ENCODE measurements around the gene ERVMER34-1.

ERVMER34-1 gene

DNA sequence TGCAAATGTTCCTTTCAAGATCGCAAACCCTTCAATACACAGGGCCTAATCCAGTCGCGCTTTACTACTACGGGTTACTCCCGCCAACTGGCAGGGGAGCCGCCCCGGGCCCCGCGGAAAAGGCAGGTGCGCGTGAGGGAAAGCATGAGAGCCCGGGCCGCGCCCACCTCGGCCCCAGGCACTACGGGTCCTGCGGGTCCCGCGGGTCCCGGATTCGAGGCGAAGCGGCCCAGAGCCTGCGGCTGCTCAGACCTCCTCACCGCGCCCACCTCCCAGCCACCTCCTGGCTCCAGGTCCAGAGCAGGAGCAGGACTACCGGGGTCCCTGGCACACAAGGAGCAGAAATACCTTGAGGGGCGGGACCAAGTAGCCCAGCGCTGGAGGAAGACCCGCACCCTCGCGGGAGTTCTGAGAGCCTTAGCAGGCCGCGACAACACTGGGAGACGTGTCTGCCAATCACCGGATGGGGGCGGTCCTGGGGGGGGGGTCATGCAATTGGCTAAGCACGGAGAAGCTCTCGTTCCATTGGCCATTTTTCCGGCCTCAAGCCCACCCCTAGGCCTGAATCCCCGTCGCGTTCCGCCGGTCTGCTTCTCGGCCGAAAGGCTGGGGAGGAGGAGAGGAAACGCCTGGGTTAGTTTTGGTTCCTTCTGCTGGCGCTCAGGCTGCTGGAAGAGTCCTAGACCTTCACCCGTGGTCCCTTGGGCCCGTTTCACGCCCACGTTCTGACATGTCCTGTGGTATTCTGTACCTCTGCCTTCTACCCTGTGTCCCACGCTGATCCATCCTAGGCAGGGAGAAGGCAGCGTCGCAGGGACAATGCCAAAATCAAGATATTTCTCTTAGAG, 29.0 kb downstream of the ERVMER34-1 start:
- DNase-seq (ENCODE audit: low spot score) = peak; percentile 99

DNA sequence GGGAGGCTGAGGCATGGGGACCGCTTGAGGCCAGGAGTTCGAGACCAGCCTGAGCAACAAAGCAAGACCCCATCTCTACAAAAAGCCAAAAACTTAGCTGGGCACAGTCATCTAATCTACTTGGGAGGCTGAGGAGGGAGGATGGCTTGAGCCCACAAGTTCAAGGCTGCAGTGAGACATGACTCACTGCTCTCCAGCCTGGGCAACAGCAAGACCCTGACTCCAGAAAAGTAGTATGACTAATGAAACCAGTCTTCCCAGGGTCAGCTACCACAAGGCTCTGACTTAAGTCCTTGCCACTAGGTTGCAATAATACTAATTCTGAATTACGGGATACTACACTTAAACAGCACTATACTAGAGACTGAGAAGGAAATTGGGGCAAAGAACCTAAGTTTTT, 33.1 kb downstream of the ERVMER34-1 start:
- no peak for DNase-seq (ENCODE audit: low spot score)

DNA sequence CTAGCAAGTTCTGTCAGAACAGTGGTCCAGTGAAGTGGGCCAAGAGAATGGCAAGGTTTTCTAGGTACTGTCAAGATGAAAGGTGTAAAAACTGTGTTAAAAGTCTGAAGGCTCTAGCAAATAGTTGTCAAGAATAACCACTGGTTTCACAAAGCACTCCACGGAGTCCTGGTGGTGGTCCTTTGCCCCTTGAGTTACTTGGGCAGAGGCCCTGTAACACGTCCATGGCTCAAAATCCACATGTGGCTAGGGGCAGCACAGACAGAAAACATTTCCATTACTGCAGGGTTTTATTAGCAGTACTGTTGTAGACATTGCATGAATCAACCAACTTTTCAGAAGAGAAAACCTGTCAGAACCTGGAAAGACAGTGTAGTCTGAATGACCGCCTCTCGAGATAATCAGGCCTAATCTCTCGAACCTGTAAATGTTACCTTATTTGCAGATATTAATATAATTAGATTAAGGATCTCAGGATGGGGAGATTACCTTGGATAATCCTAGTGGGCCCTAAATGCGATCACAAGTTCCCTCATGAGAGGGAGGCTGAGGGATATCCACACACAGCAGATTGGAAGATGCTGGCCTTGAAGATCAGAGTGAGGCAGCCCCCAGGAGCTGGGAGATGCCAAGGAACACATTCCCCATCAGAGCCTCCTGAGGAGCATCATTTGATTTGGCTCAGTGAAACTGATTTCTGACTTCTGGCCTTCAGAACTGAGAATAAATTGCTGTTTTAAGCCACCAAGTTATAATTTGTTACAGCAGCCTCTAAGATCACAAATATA, 34.7 kb downstream of the ERVMER34-1 start:
- no peak for DNase-seq (ENCODE audit: low spot score)

GRCh38 chr4:52715914-52716313, 35.3 kb downstream of the ERVMER34-1 start:
- DNase-seq (ENCODE audit: low spot score) = no peak

DNA sequence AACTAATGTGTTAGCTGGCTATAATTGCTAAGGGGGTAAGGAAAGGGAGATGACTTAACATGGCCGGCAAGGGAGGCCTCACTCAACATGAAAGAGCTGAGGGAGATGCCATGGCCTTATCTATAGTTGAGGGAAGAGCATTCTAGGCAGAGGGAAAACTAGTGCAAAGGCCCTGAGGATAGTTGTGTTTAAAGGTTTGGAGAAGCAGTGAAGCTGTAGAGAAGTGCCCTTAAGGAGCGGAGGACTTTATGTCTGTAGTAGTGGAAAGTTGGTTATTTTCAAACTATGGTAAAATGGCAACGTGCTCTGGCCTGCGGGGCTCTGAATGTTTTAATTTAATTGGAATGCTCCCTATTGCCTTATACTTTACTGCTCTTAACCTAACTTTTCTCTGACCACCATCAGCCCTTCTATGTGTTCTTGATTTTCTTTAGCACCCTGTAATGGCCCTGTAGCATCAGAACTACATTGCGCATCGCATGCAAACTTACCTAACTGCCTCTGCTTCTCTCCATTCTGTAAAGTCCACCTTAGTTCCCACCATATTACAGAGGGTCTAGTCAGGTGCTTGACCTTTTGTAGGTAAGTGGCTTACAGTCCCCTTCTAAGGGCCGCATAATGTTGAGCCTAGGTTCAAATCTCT, 35.8 kb downstream of the ERVMER34-1 start:
- no peak for DNase-seq (ENCODE audit: low spot score)

DNA sequence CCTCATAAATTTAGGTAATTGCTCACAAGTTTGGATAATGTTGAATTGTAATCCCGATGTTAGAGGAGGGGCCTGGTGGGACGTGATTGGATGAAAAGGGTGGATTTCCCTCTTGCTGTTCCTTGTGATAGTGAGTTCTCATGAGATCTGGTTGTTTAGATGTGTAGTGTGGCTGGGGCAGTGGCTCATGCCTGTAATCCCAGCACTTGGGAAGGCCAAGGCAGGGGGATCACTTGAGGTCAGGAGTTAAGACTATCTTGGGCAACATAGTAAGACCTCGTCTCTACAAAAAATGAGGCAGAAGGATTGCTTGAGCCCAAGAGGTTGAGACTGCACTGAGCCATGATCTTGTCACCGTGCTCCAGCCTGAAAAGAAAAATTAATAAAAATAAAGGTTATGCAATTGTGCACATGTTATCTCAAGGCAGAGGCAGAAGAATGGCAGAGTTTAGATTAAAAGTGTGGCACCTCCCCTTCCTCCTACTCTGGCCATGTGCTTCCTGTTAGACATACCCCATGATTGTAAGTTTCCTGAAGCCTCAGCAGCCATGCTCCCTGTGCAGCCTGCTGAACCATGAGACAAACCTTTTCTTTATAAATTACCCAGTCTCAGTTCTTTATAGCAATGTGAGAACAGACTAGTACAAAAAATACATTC, 36.5 kb downstream of the ERVMER34-1 start:
- no peak for DNase-seq (ENCODE audit: low spot score)

GRCh38 chr4:52713456-52713937, 37.7 kb downstream of the ERVMER34-1 start:
- DNase-seq (ENCODE audit: low spot score) = no peak

DNA sequence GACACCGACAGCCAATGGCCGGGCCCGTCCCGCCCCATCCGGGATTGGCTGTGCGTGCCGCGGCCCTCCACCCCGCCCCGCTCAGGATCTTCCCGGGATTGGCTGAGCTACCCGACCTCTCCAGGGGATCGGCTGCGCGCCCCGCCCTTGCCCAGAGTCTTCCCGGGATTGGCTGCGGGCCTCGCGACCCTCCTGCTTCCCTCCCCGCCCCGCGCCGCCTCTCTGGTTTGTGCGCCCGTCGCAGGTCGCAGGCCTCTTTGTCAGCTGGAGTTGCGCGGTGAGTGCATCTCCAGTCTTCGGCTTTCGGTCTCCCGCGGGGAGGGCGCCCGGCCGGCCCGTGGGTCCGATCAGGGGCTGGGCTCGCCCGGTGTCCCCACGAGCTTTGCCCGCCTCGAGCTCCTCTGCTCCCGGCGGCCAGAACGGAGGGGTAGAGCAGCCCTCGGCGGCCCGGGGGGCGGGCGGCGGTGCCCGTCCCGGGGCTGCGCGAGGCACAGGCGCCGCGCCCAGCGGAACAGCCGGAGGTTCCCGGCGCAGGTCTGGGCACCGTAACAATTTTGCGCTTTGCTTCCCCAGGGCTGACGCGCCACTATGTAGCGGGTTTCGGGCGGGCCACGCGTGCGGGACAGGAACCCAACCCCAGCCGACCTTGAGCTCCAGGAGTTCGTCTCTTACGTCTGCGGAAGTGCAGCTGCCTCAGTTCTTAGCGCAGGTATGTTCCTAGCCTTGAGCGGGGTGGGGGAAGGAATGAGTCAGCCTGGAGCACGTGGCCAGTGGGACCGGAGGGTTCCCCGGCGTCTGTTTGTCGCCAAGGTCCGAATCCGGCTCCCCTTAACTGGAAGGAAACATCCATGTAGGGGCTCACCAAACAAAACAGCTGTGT, 38.7 kb downstream of the ERVMER34-1 start:
- DNase-seq (ENCODE audit: low spot score) = peak; percentile 100

DNA sequence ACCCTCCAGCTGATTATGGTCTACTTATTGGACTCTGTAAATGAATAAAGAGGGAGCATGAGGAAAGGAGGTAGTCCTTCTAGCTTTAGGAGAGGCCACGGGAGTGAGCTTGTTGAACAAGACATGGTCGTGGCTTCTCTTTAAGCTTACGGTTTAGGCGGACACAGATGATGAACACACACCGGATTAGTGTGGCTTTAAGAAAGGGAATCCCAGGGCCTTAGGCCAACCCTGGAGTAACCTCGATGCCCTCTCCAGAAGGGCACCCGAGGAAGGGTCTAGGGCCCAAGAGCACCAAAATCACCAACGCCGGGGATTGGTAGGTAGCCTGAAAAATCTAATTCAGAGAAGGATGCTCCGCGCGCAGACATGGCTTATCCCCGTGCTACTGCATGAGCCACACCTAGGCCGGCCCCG, 39.4 kb downstream of the ERVMER34-1 start:
- DNase-seq (ENCODE audit: low spot score) = peak; percentile 44

DNA sequence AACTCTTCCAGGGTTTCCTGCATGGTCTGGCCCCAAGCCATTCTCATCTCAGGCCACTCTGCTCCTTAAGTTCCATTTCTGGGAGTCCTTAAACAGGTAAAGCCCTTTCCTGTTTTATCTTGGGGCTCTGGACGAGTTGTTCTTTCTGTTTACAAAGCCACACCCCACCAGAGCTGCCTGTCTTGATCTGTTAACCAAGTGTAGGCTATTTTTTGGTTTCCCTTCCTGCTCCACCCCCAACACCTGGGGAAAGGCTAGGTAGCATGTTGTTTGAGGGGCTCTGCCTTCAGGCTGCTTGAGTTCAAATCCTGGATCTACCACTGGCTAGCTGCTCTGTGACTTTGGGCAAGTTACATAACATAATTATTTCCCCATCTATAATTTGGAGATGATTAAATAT, 40.0 kb downstream of the ERVMER34-1 start:
- DNase-seq (ENCODE audit: low spot score) = no peak

- no peak for DNase-seq (ENCODE audit: low spot score)
These were observed 42.1 kb downstream of the ERVMER34-1 start for GRCh38 chr4:52709155-52709554.

DNA sequence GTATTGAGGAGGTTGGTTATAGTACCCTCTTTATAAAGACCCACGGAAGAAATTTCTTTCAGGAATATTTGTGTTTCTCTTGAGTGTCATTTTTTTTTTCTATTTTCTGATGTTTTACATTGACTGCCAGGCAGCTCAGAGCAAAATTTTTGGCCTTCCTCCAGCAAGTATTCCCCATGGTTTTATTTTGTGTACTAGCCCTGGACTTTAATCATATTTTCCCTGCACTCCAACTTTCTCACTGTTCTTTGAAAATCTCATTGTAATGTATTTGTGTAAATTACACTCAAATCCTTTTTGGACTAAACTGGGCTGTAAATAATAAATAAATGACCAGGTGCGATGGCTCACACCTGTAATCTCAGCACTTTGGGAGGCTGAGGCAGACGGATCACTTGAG, 46.6 kb downstream of the ERVMER34-1 start:
- no peak for DNase-seq (ENCODE audit: low spot score)

DNA sequence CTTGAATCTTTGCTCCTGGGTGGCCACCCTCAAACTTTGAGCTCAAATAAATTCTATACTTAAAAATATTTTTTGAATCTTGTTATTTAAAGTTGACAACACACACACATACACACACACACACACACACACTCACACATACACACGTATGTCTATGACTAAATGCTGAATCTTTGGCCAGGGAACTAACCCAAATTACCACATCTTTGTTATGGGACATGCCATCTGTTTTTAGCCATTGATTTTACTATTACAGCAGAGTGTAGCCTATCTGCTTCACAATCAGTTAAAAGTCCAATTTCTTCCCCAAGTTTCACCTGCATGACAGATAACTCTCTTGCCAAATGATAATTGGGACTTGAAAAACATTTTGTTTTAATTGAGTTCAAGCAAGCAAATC, 47.1 kb downstream of the ERVMER34-1 start:
- no peak for DNase-seq (ENCODE audit: low spot score)

- DNase-seq (ENCODE audit: low spot score) = no peak
These were observed 50.0 kb downstream of the ERVMER34-1 start for GRCh38 chr4:52701207-52701606.

DNA sequence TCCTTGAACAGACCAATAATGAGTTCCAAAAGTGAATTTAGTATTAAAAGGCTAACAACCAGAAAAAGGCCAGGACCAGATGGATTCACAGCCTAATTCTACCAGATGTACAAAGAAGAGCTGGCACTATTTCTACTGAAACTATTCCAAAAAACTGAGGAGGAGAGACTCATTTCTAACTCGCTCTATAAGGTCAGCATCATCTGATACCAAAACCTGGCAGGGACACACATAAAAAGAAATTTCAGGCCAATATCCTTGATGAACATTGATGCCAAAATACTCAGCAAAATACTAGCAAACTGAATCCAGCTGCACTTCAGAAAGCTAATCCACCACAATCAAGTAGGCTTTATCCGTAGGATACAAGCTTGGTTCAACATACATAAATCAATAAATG, 56.3 kb downstream of the ERVMER34-1 start:
- DNase-seq (ENCODE audit: low spot score) = no peak

DNA sequence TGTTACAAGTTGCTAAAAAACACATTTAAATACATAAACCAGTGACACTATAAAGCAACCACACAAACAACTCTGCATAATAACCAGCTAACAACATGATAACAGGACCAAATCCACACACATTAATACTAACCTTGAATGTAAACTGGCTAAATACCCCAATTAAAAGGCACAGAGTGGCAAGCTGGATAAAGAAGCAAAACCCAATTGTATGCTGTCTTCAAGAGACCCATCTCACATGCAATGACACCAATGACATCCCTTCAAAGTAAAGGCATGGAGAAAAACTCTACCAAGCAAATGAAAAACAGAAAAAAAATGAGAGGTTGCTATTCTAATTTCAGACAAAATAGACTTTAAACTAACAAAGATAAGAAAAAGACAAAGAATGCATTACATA, 57.7 kb downstream of the ERVMER34-1 start:
- no peak for DNase-seq (ENCODE audit: low spot score)
